OCI-M2 (cell line): ENCODE data around the gene TMEM108.

Experiments used
- DNase-seq: peaks from one replicate; lab custom pipeline; 2025; ENCODE audit not compliant: unreplicated experiment; lab: John Stamatoyannopoulos, UW

Gene TMEM108

GRCh38 chr3:133159498-133160475 lies 121.6 kb downstream of the TMEM108 start:
- no peak for DNase-seq

GRCh38 chr3:133161656-133162055 lies 123.5 kb downstream of the TMEM108 start:
- no peak for DNase-seq

GRCh38 chr3:133162265-133162664 lies 124.1 kb downstream of the TMEM108 start:
- no peak for DNase-seq

- DNase-seq, result no peak
Measured at GRCh38 chr3:133162670-133163305, 124.6 kb downstream of the TMEM108 start.

GRCh38 chr3:133167340-133168024 lies 129.3 kb downstream of the TMEM108 start:
- DNase-seq, result no peak

- no peak for DNase-seq
Measured at GRCh38 chr3:133168025-133168401, 129.8 kb downstream of the TMEM108 start.

GRCh38 chr3:133169331-133170068 lies 131.3 kb downstream of the TMEM108 start:
- no peak for DNase-seq

- DNase-seq, result no peak
Measured at GRCh38 chr3:133171831-133172230, 133.6 kb downstream of the TMEM108 start.

GRCh38 chr3:133181392-133182150 lies 143.4 kb downstream of the TMEM108 start:
- DNase-seq, result no peak

- DNase-seq, result no peak
Measured at GRCh38 chr3:133187870-133188379, 149.7 kb downstream of the TMEM108 start.

GRCh38 chr3:133188996-133189395 lies 150.8 kb downstream of the TMEM108 start:
- no peak for DNase-seq

- no peak for DNase-seq
Measured at GRCh38 chr3:133189893-133190292, 151.7 kb downstream of the TMEM108 start.

- no peak for DNase-seq
Measured at GRCh38 chr3:133191818-133192217, 153.6 kb downstream of the TMEM108 start.

- DNase-seq, result no peak
Measured at GRCh38 chr3:133192363-133192945, 154.3 kb downstream of the TMEM108 start.

- no peak for DNase-seq
Measured at GRCh38 chr3:133192967-133193366, 154.8 kb downstream of the TMEM108 start.

GRCh38 chr3:133196527-133196926 lies 158.3 kb downstream of the TMEM108 start:
- no peak for DNase-seq

GRCh38 chr3:133197619-133198018 lies 159.4 kb downstream of the TMEM108 start:
- no peak for DNase-seq

GRCh38 chr3:133206921-133207320 lies 168.7 kb downstream of the TMEM108 start:
- DNase-seq, result no peak

- no peak for DNase-seq
Measured at GRCh38 chr3:133208184-133208583, 170.0 kb downstream of the TMEM108 start.
